ENCODE results near the gene MANSC1.

- no peak for TF ChIP-seq CTCF (conservative IDR thresholded peaks at IDR 0.05)
- TF ChIP-seq EZH2 (IDR thresholded peaks at IDR 0.05; ENCODE audit: low read depth): no peak
Observed at GRCh38 chr12:12315838-12316237, 34.2 kb downstream of the MANSC1 start.

Data from PC-9 (cell line).